Measurements from ENCODE around the gene RCN2.
A peak's percentile ranks its signal among the peaks of the same experiment; 100 is the strongest.
"Not testable (repeated sequence)": the region's sequence is repeated elsewhere in the genome, so short reads cannot be mapped to it uniquely, and the experiment has no call there.

The RCN2 gene

GRCh38 chr15:76932135-76932966 lies 802 bp downstream of the RCN2 start:
- no peak for DNase-seq

- DNase-seq, result no peak
Measured at GRCh38 chr15:76935620-76936019, 4.1 kb downstream of the RCN2 start.

GRCh38 chr15:76936671-76937070 lies 5.1 kb downstream of the RCN2 start:
- DNase-seq, result peak; percentile 7

DNA sequence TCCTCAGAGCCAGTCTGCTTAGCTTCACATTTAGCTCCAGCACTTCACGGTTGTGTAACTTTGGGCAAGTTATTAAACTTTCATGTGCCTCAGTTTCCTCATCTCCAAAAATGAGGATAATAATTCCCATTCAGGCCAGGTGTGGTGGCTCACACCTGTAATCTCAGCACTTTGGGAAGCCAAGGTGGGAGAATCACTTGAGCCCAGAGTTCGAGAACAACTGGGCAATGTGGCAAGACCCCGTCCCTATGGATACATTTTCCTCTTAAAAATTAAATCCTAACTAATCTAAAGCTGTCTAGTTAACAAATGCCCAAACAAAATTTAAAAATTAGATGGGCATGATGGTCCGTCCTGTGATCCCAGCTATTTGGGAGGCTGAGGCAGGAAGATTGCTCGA lies 7.2 kb downstream of the RCN2 start:
- DNase-seq, result no peak

DNA sequence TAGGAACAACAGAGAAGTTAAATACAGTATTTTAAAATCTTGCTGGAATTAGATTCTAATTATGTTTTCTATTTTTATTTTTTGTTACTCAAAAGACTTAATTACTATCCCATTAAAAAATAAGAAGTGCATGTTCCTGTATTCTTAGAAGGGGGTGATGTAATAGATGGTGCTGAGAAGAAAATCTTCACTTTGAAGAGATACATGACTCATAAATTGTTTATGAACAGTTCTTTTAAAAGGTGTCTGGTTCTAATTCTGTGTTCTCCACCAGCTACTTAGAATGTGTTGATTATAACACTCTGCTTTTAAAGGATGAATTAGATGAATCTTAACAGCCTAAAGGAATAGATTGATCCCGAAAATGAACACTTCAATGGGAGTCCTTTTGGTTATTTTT lies 8.2 kb downstream of the RCN2 start:
- no peak for DNase-seq

DNA sequence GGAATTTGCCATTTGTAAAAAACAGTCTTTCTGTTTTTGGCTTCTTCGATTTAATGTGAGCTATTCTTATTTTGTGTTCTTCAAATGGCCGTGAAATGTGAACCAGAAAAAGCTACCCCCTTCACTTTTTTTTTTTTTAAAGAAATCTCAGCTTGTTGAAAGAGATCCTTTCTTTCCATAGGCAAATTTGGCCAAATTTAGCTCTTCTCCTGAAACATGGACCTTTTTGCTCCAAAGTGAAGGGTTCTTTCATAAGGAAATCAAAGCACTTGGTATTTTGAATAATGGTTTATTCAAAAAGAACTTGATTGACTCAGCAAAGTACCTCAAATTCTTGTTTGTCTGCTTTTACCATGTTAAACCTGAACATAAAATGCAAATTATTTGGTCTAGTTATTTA lies 10.1 kb downstream of the RCN2 start:
- no peak for DNase-seq

DNA sequence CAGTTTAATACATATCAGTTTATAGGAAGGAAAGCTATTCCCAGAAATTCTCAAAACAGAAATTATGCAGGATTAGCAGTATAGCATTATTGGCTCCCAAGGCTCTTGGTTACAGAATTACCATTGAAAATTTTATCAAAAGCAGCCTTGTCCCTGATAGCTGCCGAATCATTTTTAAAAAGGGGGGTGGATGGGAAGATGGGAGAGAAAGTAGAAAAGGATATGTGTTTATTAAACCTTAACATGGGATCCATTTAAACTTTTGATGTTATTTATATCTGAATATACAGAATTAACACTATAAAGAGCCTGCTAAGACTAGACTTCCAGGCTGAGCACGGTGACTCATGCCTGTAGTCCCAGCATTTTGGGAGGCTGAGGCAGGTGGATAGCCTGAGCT lies 10.8 kb downstream of the RCN2 start:
- no peak for DNase-seq

- no peak for DNase-seq
Measured at GRCh38 chr15:76945494-76946093, 14.0 kb downstream of the RCN2 start.

DNA sequence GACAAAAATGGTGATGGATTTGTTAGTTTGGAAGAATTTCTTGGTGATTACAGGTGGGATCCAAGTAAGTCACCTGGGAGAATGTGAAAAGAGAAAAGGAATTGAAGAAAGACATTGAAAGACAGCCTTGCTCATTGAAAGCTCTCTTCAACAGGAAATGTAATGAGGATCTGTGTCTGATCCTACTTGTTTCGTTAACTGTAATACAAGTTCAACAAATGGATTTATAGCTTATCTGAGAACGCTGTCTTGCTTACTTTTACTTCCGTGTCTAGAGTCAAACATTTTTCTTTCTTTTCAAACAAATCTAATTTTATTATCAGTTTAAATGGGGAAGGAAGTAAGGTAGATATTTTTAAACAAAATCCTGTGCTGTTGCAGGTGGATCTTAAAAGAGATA lies 15.9 kb downstream of the RCN2 start:
- no peak for DNase-seq

DNA sequence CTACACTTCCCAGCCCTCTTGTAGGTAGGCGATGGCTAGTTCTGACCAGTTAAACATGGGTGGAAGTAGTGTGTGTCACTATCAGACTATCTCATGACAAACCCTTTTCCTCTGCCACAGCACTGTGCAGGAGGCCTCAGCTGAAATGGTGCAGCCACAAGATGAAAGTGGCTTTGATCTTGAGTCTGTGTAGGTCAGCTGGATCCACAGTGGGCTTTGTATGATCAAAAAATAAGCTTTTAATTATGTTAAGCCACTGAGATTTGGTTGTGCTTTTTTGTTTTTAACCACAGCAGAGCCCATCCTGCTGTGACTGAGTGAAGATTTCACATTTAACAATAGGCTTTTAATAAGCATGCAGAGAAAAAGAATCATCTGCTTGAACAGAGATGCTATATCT lies 19.7 kb downstream of the RCN2 start:
- no peak for DNase-seq

GRCh38 chr15:76953913-76954312 lies 22.4 kb downstream of the RCN2 start:
- peak; percentile 19 for DNase-seq

DNA sequence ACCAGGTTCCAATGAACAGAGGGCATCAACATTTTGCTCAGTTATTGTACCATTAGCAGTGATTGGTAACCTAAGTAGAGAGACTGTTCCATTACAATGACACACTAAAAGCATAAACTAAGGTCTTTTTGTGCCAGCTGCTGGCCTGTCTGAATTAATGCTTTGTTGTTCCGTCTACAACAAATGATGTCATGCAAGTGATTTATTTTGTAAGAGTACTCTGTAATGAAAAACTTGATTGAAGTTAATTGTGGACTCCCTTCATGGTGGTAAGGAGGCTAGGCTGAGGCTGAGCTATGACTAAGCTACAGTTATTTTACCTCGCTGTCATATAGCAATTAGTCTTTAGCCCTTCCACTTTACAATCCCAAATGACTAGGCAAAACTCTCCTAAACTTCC lies 23.2 kb downstream of the RCN2 start:
- DNase-seq, result no peak

GRCh38 chr15:76961268-76962011 lies 29.9 kb downstream of the RCN2 start:
- no peak for DNase-seq

- DNase-seq, result peak; percentile 4
Measured at GRCh38 chr15:76962337-76963013, 30.9 kb downstream of the RCN2 start.

- no peak for DNase-seq
Measured at GRCh38 chr15:76963596-76963995, 32.0 kb downstream of the RCN2 start.

GRCh38 chr15:76964157-76964556 lies 32.6 kb downstream of the RCN2 start:
- DNase-seq, result no peak

GRCh38 chr15:76966051-76966450 lies 34.5 kb downstream of the RCN2 start:
- not testable (repeated sequence) for DNase-seq

GRCh38 chr15:76967067-76967466 lies 35.5 kb downstream of the RCN2 start:
- DNase-seq, result no peak

- no peak for DNase-seq
Measured at GRCh38 chr15:76968306-76968705, 36.8 kb downstream of the RCN2 start.

- DNase-seq, result no peak
Measured at GRCh38 chr15:76972389-76973361, 41.1 kb downstream of the RCN2 start.

GRCh38 chr15:76973362-76973743 lies 41.8 kb downstream of the RCN2 start:
- peak; percentile 53 for DNase-seq

- DNase-seq, result no peak
Measured at GRCh38 chr15:76973906-76974305, 42.4 kb downstream of the RCN2 start.
